DOHH2 (cell line): ENCODE data around the gene CNN3.

Experiments used
- EZH2phosphoT487 ChIP-seq: fragments of 200-600 bp; sonication (generic); IDR thresholded peaks from 2 replicates; pipeline ENCODE4 v1.6.1; 2017; ENCODE audit warnings: borderline replicate concordance, mild to moderate bottlenecking, antibody characterized with exemption, low read length, moderate library complexity, mixed read lengths
- TF ChIP-seq, protein P1 (sequence below): fragments of 200-600 bp; sonication (generic); IDR thresholded peaks from one replicate; pipeline ENCODE4 v1.5.1; 2014; ENCODE audit warnings: antibody characterized with exemption, mild to moderate bottlenecking, low read depth, low read length; ENCODE audit not compliant: poor library complexity, severe bottlenecking

DNA sequence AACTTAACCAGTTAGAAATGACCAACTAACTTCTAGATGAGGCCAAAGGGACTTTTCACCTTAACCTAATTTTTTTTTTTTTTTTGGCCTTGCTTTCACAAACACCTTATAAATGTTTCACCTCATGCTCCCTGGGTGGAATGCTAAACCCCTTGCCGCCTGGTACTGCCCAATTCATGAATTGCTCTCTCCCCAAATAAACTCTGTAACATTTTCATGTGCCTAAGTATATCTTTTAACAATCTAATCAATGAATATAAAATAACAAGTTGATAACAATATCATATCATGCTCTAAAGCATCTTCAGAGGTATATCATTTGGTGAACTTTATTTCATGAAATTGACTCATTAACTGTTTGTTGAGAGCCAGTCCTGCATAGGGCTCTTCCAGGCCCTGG is 10.9 kb upstream of the CNN3 start:
- TF ChIP-seq, protein P1, sequence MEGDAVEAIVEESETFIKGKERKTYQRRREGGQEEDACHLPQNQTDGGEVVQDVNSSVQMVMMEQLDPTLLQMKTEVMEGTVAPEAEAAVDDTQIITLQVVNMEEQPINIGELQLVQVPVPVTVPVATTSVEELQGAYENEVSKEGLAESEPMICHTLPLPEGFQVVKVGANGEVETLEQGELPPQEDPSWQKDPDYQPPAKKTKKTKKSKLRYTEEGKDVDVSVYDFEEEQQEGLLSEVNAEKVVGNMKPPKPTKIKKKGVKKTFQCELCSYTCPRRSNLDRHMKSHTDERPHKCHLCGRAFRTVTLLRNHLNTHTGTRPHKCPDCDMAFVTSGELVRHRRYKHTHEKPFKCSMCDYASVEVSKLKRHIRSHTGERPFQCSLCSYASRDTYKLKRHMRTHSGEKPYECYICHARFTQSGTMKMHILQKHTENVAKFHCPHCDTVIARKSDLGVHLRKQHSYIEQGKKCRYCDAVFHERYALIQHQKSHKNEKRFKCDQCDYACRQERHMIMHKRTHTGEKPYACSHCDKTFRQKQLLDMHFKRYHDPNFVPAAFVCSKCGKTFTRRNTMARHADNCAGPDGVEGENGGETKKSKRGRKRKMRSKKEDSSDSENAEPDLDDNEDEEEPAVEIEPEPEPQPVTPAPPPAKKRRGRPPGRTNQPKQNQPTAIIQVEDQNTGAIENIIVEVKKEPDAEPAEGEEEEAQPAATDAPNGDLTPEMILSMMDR: no peak
- TF ChIP-seq EZH2phosphoT487: no peak
